Raji (cell line): Measurements from ENCODE around the gene SPATA46.

Experiments
- POLR2A ChIP-seq: IDR thresholded peaks from 2 replicates; pipeline ENCODE4 v1.6.1; 2011; ENCODE audit warnings: low read depth, low read length, control low read depth; ENCODE audit not compliant: insufficient read depth

SPATA46 gene

GRCh38 chr1:162369571-162369970 is 7.1 kb downstream of the SPATA46 start:
- no peak for TF ChIP-seq POLR2A

- TF ChIP-seq POLR2A: no peak
These were observed 8.2 kb downstream of the SPATA46 start for GRCh38 chr1:162368451-162368850.

GRCh38 chr1:162367772-162368171 is 8.9 kb downstream of the SPATA46 start:
- no peak for TF ChIP-seq POLR2A

- TF ChIP-seq POLR2A: no peak
These were observed 9.6 kb downstream of the SPATA46 start for GRCh38 chr1:162367073-162367472.

GRCh38 chr1:162366671-162367070 is 10.0 kb downstream of the SPATA46 start:
- TF ChIP-seq POLR2A: no peak

- TF ChIP-seq POLR2A: no peak
These were observed 10.5 kb downstream of the SPATA46 start for GRCh38 chr1:162366149-162366548.

GRCh38 chr1:162365284-162366020 is 11.2 kb downstream of the SPATA46 start:
- no peak for TF ChIP-seq POLR2A

- TF ChIP-seq POLR2A: no peak
These were observed 12.2 kb downstream of the SPATA46 start for GRCh38 chr1:162364498-162364897.

- no peak for TF ChIP-seq POLR2A
These were observed 12.8 kb downstream of the SPATA46 start for GRCh38 chr1:162363823-162364222.

GRCh38 chr1:162361349-162361748 is 15.3 kb downstream of the SPATA46 start:
- no peak for TF ChIP-seq POLR2A

GRCh38 chr1:162360874-162361260 is 15.8 kb downstream of the SPATA46 start:
- TF ChIP-seq POLR2A: no peak

GRCh38 chr1:162360237-162360873 is 16.3 kb downstream of the SPATA46 start:
- no peak for TF ChIP-seq POLR2A

- TF ChIP-seq POLR2A: no peak
These were observed 17.0 kb downstream of the SPATA46 start for GRCh38 chr1:162359523-162360236.

GRCh38 chr1:162358928-162359327 is 17.7 kb downstream of the SPATA46 start:
- no peak for TF ChIP-seq POLR2A

GRCh38 chr1:162357681-162358266 is 18.9 kb downstream of the SPATA46 start:
- TF ChIP-seq POLR2A: no peak

- TF ChIP-seq POLR2A: no peak
These were observed 23.0 kb downstream of the SPATA46 start for GRCh38 chr1:162353702-162354101.
